Measurements from ENCODE around the gene PPP1R3A. TPM values are rescaled to one million over a fixed set of nuclear protein-coding genes. Genes with fewer than 3 reads are reported as not detected.

Gene PPP1R3A
- total RNA-seq, 1 donor from 2014 or later = not detected

- Mint-ChIP-seq H3K4me3 (ENCODE audit: unreplicated experiment) (no peak overlapping the region), H3K4me1 (ENCODE audit: low read depth, unreplicated experiment) (peaks cover 4% of the 10 kb centered on the region), H3K27me3 (ENCODE audit: low read depth, unreplicated experiment) (no peaks in the 10 kb centered on the region), H3K36me3 (ENCODE audit: low read depth, unreplicated experiment) (no peaks in the 10 kb centered on the region), H3K9me3 (ENCODE audit: unreplicated experiment) (no peaks in the 10 kb centered on the region), H3K27ac (ENCODE audit: unreplicated experiment) (no peak overlapping the region)
- no peak overlapping the region for H3K9ac ChIP-seq (ENCODE audit: low read length)
- TF ChIP-seq CTCF (IDR thresholded peaks at IDR 0.05; ENCODE audit: insufficient read depth, low read depth, low read length) (no peak), EZH2 (IDR thresholded peaks at IDR 0.05; ENCODE audit: insufficient read depth, low read length) (no peak)
- no peaks in the 10 kb centered on the region for H3K9me3 ChIP-seq (ENCODE audit: insufficient read depth, low read depth, low read length)
- no peaks in the 10 kb centered on the region for H3K79me2 ChIP-seq (ENCODE audit: insufficient read depth, low read length)
- H3K4me1 ChIP-seq (ENCODE audit: insufficient read depth, low read length) = no peaks in the 10 kb centered on the region
- H3K27ac ChIP-seq (ENCODE audit: low read depth, low read length) = no peak overlapping the region
- no peaks in the 10 kb centered on the region for H4K20me1 ChIP-seq (ENCODE audit: insufficient read depth, low read length)
- no peak for DNase-seq (ENCODE audit: low read depth)
- no peak for FAIRE-seq
- H3K4me3 ChIP-seq (ENCODE audit: insufficient read depth, low read depth, low read length) = no peak overlapping the region
- H3K4me2 ChIP-seq (ENCODE audit: low read length) = no peak overlapping the region
- H3K36me3 ChIP-seq (ENCODE audit: insufficient read depth, low read length) = no peaks in the 10 kb centered on the region
- no peak overlapping the region for H2AFZ ChIP-seq (ENCODE audit: low read depth, low read length)
- no peaks in the 10 kb centered on the region for H3K27me3 ChIP-seq (ENCODE audit: insufficient read depth, low read length)
Measured at GRCh38 chr7:113878394-113878992, 40.3 kb downstream of the PPP1R3A start.

- H3K9me3 ChIP-seq (ENCODE audit: insufficient read depth, low read depth, low read length) = no peaks in the 10 kb centered on the region
- no peak overlapping the region for H3K4me3 ChIP-seq (ENCODE audit: insufficient read depth, low read depth, low read length)
- H3K79me2 ChIP-seq (ENCODE audit: insufficient read depth, low read length) = no peaks in the 10 kb centered on the region
- no peaks in the 10 kb centered on the region for H3K27me3 ChIP-seq (ENCODE audit: insufficient read depth, low read length)
- H2AFZ ChIP-seq (ENCODE audit: low read depth, low read length) = no peak overlapping the region
- Mint-ChIP-seq H3K27ac (ENCODE audit: unreplicated experiment) (no peak overlapping the region), H3K4me3 (ENCODE audit: unreplicated experiment) (no peak overlapping the region), H3K4me1 (ENCODE audit: low read depth, unreplicated experiment) (peaks cover 4% of the 10 kb centered on the region), H3K9me3 (ENCODE audit: unreplicated experiment) (no peaks in the 10 kb centered on the region), H3K36me3 (ENCODE audit: low read depth, unreplicated experiment) (no peaks in the 10 kb centered on the region), H3K27me3 (ENCODE audit: low read depth, unreplicated experiment) (no peaks in the 10 kb centered on the region)
- no peaks in the 10 kb centered on the region for H3K36me3 ChIP-seq (ENCODE audit: insufficient read depth, low read length)
- no peak for TF ChIP-seq EZH2 (IDR thresholded peaks at IDR 0.05; ENCODE audit: insufficient read depth, low read length)
- no peak for TF ChIP-seq CTCF (IDR thresholded peaks at IDR 0.05; ENCODE audit: insufficient read depth, low read depth, low read length)
- no peak for FAIRE-seq
- no peaks in the 10 kb centered on the region for H4K20me1 ChIP-seq (ENCODE audit: insufficient read depth, low read length)
- no peak for DNase-seq (ENCODE audit: low read depth)
- H3K9ac ChIP-seq (ENCODE audit: low read length) = no peak overlapping the region
- H3K4me2 ChIP-seq (ENCODE audit: low read length) = no peak overlapping the region
- H3K4me1 ChIP-seq (ENCODE audit: insufficient read depth, low read length) = no peaks in the 10 kb centered on the region
- H3K27ac ChIP-seq (ENCODE audit: low read depth, low read length) = no peak overlapping the region
Measured at GRCh38 chr7:113875224-113875623, 43.6 kb downstream of the PPP1R3A start.

GRCh38 chr7:113873554-113874151 is 45.2 kb downstream of the PPP1R3A start:
- H3K27me3 ChIP-seq (ENCODE audit: insufficient read depth, low read length) = no peaks in the 10 kb centered on the region
- H3K27ac Mint-ChIP-seq (ENCODE audit: unreplicated experiment) = no peak overlapping the region
- no peak overlapping the region for H3K4me3 Mint-ChIP-seq (ENCODE audit: unreplicated experiment)
- no peaks in the 10 kb centered on the region for H3K36me3 Mint-ChIP-seq (ENCODE audit: low read depth, unreplicated experiment)
- no peak overlapping the region for H3K27ac ChIP-seq (ENCODE audit: low read depth, low read length)
- H3K4me2 ChIP-seq (ENCODE audit: low read length) = no peak overlapping the region
- H3K4me1 Mint-ChIP-seq (ENCODE audit: low read depth, unreplicated experiment) = peaks cover 4% of the 10 kb centered on the region
- H3K79me2 ChIP-seq (ENCODE audit: insufficient read depth, low read length) = no peaks in the 10 kb centered on the region
- no peaks in the 10 kb centered on the region for H3K9me3 Mint-ChIP-seq (ENCODE audit: unreplicated experiment)
- FAIRE-seq (peak; percentile 17), DNase-seq (ENCODE audit: low read depth) (peak; percentile 8)
- no peaks in the 10 kb centered on the region for H3K27me3 Mint-ChIP-seq (ENCODE audit: low read depth, unreplicated experiment)
- H3K4me3 ChIP-seq (ENCODE audit: insufficient read depth, low read depth, low read length) = no peak overlapping the region
- H4K20me1 ChIP-seq (ENCODE audit: insufficient read depth, low read length) = no peaks in the 10 kb centered on the region
- H3K9me3 ChIP-seq (ENCODE audit: insufficient read depth, low read depth, low read length) = no peaks in the 10 kb centered on the region
- H3K36me3 ChIP-seq (ENCODE audit: insufficient read depth, low read length) = no peaks in the 10 kb centered on the region
- H3K9ac ChIP-seq (ENCODE audit: low read length) = no peak overlapping the region
- H2AFZ ChIP-seq (ENCODE audit: low read depth, low read length) = no peak overlapping the region
- no peak for TF ChIP-seq EZH2 (IDR thresholded peaks at IDR 0.05; ENCODE audit: insufficient read depth, low read length)
- no peak for TF ChIP-seq CTCF (IDR thresholded peaks at IDR 0.05; ENCODE audit: insufficient read depth, low read depth, low read length)
- no peaks in the 10 kb centered on the region for H3K4me1 ChIP-seq (ENCODE audit: insufficient read depth, low read length)

All from astrocyte (in vitro differentiated cells and primary cell).